HEK293 (cell line): Measurements from ENCODE around the gene CACNA1F.
A peak's percentile ranks its signal among the peaks of the same experiment; 100 is the strongest.

Source experiments
- CTCF ChIA-PET: fragments of 350-600 bp; formaldehyde crosslinking; extraction: SDS; loops from one replicate; lab custom pipeline; 2021; ENCODE audit warnings: antibody characterized with exemption; lab: Yijun Ruan, JAX
- POLR2A ChIA-PET: fragments of 300-600 bp; formaldehyde crosslinking; extraction: SDS; loops from one replicate; lab custom pipeline; 2020; ENCODE audit warnings: antibody characterized with exemption, inconsistent platforms; lab: Yijun Ruan, JAX
- H3K27ac ChIP-seq: fragments of 200-500 bp; sonication (Bioruptor generic); 2 replicates; pipeline ENCODE4 v1.5.1; 2014; ENCODE audit warnings: low read depth, low read length, control low read depth, inconsistent platforms; ENCODE audit errors: extremely low read depth
- H3K36me3 ChIP-seq, 2 experiments: fragments of 200-500 bp in 1 of 2; sonication (Bioruptor generic) in 1 of 2; 1 replicate in 1 of 2; 2 replicates in 1 of 2; pipeline ENCODE4 v1.5.1; 2014 to 2017; ENCODE audit warnings: inconsistent platforms in 2 of 2, low read length in 2 of 2; ENCODE audit not compliant: control insufficient read depth in 2 of 2, insufficient read depth in 1 of 2
- H3K4me1 ChIP-seq: fragments of 200-500 bp; sonication (Bioruptor generic); 2 replicates; pipeline ENCODE4 v1.5.1; 2014; ENCODE audit warnings: mild to moderate bottlenecking, low read length, inconsistent platforms; ENCODE audit not compliant: control insufficient read depth, insufficient read depth
- H3K4me3 ChIP-seq: 2 replicates; pipeline ENCODE4 v1.5.1; 2011; ENCODE audit warnings: low read depth, mild to moderate bottlenecking, control low read depth, low read length, moderate library complexity
- H3K9me3 ChIP-seq: fragments of 200-500 bp; sonication (Bioruptor generic); 2 replicates; pipeline ENCODE4 v1.5.1; 2014; ENCODE audit warnings: low read depth, low read length, inconsistent platforms; ENCODE audit not compliant: control insufficient read depth, insufficient read depth
- EGR2 ChIP-seq: fragments of 450-650 bp; formaldehyde crosslinking; IDR thresholded peaks from 2 replicates; pipeline ENCODE4 v1.5.1; 2016; ENCODE audit warnings: low read depth, missing biosample characterization, missing genetic modification characterization
- FEZF1 ChIP-seq: fragments of 450-650 bp; formaldehyde crosslinking; IDR thresholded peaks from 2 replicates; pipeline ENCODE4 v1.5.1; 2016; ENCODE audit warnings: missing biosample characterization, missing genetic modification characterization
- ZFHX2 ChIP-seq: fragments of 450-650 bp; formaldehyde crosslinking; conservative IDR thresholded peaks from 2 replicates; pipeline ENCODE4 v1.5.1; 2016; ENCODE audit warnings: missing biosample characterization, missing genetic modification characterization
- ZNF341 ChIP-seq: fragments of 450-650 bp; formaldehyde crosslinking; IDR thresholded peaks from 2 replicates; pipeline ENCODE4; 2016; ENCODE audit warnings: low read depth, missing biosample characterization, missing genetic modification characterization
- ZNF423 ChIP-seq: fragments of 450-650 bp; formaldehyde crosslinking; IDR thresholded peaks from 2 replicates; pipeline ENCODE4 v1.5.1; 2016; ENCODE audit warnings: missing biosample characterization, missing genetic modification characterization
- ZNF596 ChIP-seq: fragments of 450-650 bp; IDR thresholded peaks from 2 replicates; pipeline ENCODE4 v1.5.0; 2018; ENCODE audit warnings: missing biosample characterization, mild to moderate bottlenecking, missing genetic modification characterization, moderate library complexity
- ZNF624 ChIP-seq: fragments of 450-650 bp; formaldehyde crosslinking; IDR thresholded peaks from 2 replicates; pipeline ENCODE4 v1.5.1; 2017; ENCODE audit warnings: missing biosample characterization, missing genetic modification characterization
- ZNF658 ChIP-seq: fragments of 450-650 bp; formaldehyde crosslinking; IDR thresholded peaks from 2 replicates; pipeline ENCODE4; 2016; ENCODE audit warnings: missing biosample characterization, missing genetic modification characterization
- ZNF830 ChIP-seq: fragments of 450-650 bp; IDR thresholded peaks from 2 replicates; pipeline ENCODE4 v1.5.0; 2018; ENCODE audit warnings: missing biosample characterization, missing genetic modification characterization, low read depth, mild to moderate bottlenecking, moderate library complexity
- TF ChIP-seq, protein P1 (sequence below): fragments of 450-650 bp; formaldehyde crosslinking; IDR thresholded peaks from 2 replicates; pipeline ENCODE4 v1.5.1; 2016; ENCODE audit warnings: missing biosample characterization, missing genetic modification characterization
- TF ChIP-seq, protein P2 (sequence below): fragments of 450-650 bp; formaldehyde crosslinking; IDR thresholded peaks from 2 replicates; pipeline ENCODE4; 2016; ENCODE audit warnings: missing biosample characterization, missing genetic modification characterization
- TF ChIP-seq, protein P3 (sequence below): fragments of 450-650 bp; formaldehyde crosslinking; conservative IDR thresholded peaks from 2 replicates; pipeline ENCODE4 v1.5.1; 2016; ENCODE audit warnings: low read depth, missing biosample characterization, missing genetic modification characterization
- TF ChIP-seq, protein P4 (sequence below): fragments of 450-650 bp; formaldehyde crosslinking; IDR thresholded peaks from 2 replicates; pipeline ENCODE4 v1.5.1; 2017; ENCODE audit warnings: missing biosample characterization, missing genetic modification characterization
- TF ChIP-seq, protein P5 (sequence below): fragments of 450-650 bp; formaldehyde crosslinking; IDR thresholded peaks from 2 replicates; pipeline ENCODE4 v1.5.1; 2016; ENCODE audit warnings: missing biosample characterization, missing genetic modification characterization
- TF ChIP-seq, protein P6 (sequence below): fragments of 450-650 bp; formaldehyde crosslinking; IDR thresholded peaks from 2 replicates; pipeline ENCODE4 v1.5.1; 2016; ENCODE audit warnings: missing biosample characterization, missing genetic modification characterization, low read depth

The CACNA1F gene

DNA sequence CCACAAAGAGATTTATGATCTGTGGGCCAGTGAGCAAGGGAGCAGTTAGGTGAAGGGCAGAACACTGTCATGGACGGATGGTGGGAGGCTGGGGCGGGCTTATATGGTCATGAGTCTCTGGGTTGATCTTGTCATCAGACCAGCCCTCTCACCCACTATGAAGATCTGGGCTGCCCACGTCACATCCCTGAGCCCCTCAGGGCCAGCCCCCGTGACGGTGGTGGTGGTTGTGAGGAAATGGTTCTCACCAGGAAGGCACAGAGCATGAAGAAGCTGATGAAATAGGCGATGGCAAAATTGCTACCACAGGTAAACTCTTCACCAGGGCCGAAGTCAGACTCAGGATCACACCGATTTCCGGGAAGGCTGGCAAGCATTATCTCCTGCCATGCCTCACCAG is 22.1 kb downstream of the CACNA1F start:
- H3K4me3 ChIP-seq, result no peak overlapping the region
- CTCF ChIA-PET, result no interaction called here
- H3K9me3 ChIP-seq, result no peaks in the 10 kb centered on the region
- no peaks in the 10 kb centered on the region for H3K36me3 ChIP-seq
- TF ChIP-seq, protein P1, sequence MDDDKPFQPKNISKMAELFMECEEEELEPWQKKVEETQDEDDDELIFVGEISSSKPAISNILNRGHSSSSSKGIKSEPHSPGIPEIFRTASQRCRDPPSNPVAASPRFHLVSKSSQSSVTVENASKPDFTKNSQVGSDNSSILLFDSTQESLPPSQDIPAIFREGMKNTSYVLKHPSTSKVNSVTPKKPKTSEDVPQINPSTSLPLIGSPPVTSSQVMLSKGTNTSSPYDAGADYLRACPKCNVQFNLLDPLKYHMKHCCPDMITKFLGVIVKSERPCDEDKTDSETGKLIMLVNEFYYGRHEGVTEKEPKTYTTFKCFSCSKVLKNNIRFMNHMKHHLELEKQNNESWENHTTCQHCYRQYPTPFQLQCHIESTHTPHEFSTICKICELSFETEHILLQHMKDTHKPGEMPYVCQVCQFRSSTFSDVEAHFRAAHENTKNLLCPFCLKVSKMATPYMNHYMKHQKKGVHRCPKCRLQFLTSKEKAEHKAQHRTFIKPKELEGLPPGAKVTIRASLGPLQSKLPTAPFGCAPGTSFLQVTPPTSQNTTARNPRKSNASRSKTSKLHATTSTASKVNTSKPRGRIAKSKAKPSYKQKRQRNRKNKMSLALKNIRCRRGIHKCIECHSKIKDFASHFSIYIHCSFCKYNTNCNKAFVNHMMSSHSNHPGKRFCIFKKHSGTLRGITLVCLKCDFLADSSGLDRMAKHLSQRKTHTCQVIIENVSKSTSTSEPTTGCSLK (tag by site-specific recombination), result no peak
- H3K4me1 ChIP-seq, result no peaks in the 10 kb centered on the region
- H3K27ac ChIP-seq, result no peak overlapping the region
- POLR2A ChIA-PET, result no interaction called here

DNA sequence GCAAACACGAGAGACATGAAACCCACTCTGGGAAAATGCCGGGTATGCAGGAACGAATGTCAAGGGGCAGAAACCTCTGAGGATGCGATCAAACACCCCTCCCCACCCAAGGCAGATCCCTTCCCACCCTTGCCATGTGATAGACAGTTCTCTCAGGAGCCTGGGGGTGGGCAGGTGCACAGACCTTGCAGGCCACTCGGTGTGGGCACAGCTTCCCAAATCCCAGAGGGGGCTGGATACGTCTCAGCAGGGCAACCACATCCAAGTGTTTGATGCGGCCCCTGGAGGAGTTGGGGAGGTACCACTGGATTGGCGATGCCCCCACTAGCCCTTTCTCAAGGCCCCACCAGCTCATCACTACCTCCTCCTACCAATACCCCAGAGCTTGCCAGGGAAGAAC is 22.7 kb downstream of the CACNA1F start:
- Histone ChIP-seq H3K36me3 (no peaks in the 10 kb centered on the region), H3K9me3 (no peaks in the 10 kb centered on the region), H3K27ac (no peak overlapping the region), H3K4me1 (no peaks in the 10 kb centered on the region), H3K4me3 (no peak overlapping the region)
- TF ChIP-seq, protein P2, sequence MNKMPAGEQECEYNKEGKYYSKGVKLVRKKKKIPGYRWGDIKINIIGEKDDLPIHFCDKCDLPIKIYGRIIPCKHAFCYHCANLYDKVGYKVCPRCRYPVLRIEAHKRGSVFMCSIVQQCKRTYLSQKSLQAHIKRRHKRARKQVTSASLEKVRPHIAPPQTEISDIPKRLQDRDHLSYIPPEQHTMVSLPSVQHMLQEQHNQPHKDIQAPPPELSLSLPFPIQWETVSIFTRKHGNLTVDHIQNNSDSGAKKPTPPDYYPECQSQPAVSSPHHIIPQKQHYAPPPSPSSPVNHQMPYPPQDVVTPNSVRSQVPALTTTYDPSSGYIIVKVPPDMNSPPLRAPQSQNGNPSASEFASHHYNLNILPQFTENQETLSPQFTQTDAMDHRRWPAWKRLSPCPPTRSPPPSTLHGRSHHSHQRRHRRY, result no peak
- no peak for TF ChIP-seq ZNF658 (tag by site-specific recombination)
- TF ChIP-seq, protein P3, sequence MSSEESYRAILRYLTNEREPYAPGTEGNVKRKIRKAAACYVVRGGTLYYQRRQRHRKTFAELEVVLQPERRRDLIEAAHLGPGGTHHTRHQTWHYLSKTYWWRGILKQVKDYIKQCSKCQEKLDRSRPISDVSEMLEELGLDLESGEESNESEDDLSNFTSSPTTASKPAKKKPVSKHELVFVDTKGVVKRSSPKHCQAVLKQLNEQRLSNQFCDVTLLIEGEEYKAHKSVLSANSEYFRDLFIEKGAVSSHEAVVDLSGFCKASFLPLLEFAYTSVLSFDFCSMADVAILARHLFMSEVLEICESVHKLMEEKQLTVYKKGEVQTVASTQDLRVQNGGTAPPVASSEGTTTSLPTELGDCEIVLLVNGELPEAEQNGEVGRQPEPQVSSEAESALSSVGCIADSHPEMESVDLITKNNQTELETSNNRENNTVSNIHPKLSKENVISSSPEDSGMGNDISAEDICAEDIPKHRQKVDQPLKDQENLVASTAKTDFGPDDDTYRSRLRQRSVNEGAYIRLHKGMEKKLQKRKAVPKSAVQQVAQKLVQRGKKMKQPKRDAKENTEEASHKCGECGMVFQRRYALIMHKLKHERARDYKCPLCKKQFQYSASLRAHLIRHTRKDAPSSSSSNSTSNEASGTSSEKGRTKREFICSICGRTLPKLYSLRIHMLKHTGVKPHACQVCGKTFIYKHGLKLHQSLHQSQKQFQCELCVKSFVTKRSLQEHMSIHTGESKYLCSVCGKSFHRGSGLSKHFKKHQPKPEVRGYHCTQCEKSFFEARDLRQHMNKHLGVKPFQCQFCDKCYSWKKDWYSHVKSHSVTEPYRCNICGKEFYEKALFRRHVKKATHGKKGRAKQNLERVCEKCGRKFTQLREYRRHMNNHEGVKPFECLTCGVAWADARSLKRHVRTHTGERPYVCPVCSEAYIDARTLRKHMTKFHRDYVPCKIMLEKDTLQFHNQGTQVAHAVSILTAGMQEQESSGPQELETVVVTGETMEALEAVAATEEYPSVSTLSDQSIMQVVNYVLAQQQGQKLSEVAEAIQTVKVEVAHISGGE (tag by site-specific recombination), result no peak
- TF ChIP-seq FEZF1 (tag by site-specific recombination), result no peak
- no peak for TF ChIP-seq ZNF596
- TF ChIP-seq, protein P4, sequence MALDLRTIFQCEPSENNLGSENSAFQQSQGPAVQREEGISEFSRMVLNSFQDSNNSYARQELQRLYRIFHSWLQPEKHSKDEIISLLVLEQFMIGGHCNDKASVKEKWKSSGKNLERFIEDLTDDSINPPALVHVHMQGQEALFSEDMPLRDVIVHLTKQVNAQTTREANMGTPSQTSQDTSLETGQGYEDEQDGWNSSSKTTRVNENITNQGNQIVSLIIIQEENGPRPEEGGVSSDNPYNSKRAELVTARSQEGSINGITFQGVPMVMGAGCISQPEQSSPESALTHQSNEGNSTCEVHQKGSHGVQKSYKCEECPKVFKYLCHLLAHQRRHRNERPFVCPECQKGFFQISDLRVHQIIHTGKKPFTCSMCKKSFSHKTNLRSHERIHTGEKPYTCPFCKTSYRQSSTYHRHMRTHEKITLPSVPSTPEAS (tag by site-specific recombination), result no peak
- POLR2A ChIA-PET, result no interaction called here
- CTCF ChIA-PET, result interaction anchor here (1.1 kb wide), 1 partner anchor 20 kb away, joined by 3 read pairs; no protein-coding TSS in a partner anchor

DNA sequence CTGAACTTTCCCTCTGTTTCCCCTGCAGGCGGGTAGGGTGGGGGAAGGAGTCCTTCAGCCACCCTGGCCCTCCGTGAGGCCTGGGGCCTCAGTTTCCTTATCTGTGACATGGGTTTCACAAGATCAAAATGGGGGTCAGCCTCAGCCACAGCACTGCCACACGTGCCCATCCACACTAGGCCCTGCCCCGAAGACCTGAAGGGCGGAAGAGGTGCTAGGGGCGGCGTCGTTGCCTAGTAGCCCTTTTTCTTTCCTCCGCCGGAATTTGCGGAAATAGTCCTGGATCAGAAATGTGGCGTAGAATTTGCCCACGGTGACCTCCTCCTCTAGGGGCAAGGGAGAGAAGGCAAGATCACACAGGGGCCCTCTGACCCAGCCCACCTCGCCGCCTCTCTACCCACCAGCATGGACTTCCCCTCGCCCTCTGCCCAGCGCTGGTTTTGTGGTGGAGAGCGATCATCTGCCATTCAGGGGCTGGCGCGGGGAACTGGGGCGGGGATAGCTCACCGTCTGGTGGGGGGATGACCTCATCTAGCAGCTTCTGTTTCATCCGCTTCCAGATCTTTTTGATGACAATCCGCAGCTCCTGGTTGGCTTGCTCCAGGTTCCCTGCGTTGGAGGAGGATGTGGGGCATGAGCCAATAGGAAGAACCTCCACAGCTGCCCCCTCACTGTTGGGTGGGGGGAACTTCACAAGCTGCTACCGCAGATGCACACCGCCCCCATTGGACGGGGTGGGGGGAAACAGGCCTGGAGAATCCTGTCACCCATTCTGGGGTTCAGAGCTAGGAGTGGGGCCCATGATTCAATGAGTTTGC is 23.5 kb downstream of the CACNA1F start:
- peak; percentile 43 for TF ChIP-seq ZNF341 (tag by site-specific recombination)
- no peak for TF ChIP-seq ZNF624 (tag by site-specific recombination)
- TF ChIP-seq, protein P5, sequence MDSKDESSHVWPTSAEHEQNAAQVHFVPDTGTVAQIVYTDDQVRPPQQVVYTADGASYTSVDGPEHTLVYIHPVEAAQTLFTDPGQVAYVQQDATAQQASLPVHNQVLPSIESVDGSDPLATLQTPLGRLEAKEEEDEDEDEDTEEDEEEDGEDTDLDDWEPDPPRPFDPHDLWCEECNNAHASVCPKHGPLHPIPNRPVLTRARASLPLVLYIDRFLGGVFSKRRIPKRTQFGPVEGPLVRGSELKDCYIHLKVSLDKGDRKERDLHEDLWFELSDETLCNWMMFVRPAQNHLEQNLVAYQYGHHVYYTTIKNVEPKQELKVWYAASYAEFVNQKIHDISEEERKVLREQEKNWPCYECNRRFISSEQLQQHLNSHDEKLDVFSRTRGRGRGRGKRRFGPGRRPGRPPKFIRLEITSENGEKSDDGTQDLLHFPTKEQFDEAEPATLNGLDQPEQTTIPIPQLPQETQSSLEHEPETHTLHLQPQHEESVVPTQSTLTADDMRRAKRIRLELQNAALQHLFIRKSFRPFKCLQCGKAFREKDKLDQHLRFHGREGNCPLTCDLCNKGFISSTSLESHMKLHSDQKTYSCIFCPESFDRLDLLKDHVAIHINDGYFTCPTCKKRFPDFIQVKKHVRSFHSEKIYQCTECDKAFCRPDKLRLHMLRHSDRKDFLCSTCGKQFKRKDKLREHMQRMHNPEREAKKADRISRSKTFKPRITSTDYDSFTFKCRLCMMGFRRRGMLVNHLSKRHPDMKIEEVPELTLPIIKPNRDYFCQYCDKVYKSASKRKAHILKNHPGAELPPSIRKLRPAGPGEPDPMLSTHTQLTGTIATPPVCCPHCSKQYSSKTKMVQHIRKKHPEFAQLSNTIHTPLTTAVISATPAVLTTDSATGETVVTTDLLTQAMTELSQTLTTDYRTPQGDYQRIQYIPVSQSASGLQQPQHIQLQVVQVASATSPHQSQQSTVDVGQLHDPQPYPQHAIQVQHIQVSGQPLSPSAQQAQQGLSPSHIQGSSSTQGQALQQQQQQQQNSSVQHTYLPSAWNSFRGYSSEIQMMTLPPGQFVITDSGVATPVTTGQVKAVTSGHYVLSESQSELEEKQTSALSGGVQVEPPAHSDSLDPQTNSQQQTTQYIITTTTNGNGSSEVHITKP, result 0 out of 2 replicates have a peak, but pooled peaks have one; percentile 11
- TF ChIP-seq EGR2, result peak; percentile 56; the same call in 1 of the 2 replicates
- TF ChIP-seq ZNF423 (tag by site-specific recombination), result no peak
- TF ChIP-seq, protein P6, sequence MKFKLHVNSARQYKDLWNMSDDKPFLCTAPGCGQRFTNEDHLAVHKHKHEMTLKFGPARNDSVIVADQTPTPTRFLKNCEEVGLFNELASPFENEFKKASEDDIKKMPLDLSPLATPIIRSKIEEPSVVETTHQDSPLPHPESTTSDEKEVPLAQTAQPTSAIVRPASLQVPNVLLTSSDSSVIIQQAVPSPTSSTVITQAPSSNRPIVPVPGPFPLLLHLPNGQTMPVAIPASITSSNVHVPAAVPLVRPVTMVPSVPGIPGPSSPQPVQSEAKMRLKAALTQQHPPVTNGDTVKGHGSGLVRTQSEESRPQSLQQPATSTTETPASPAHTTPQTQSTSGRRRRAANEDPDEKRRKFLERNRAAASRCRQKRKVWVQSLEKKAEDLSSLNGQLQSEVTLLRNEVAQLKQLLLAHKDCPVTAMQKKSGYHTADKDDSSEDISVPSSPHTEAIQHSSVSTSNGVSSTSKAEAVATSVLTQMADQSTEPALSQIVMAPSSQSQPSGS (tag by site-specific recombination), result peak; percentile 46
- TF ChIP-seq ZFHX2 (tag by site-specific recombination), result peak; percentile 62
- TF ChIP-seq ZNF830, result no peak
- Histone ChIP-seq H3K4me1 (no peaks in the 10 kb centered on the region), H3K4me3 (no peak overlapping the region), H3K36me3 (no peaks in the 10 kb centered on the region), H3K9me3 (no peaks in the 10 kb centered on the region), H3K27ac (no peak overlapping the region)
- ChIA-PET CTCF (interaction anchor here (1.1 kb wide), 1 partner anchor 19 kb away, joined by 3 read pairs; no protein-coding TSS in a partner anchor), POLR2A (interaction anchor here (0.7 kb wide), 1 partner anchor 19 kb away, joined by 4 read pairs; no protein-coding TSS in a partner anchor)
